Adrenal gland (tissue), 5 donors: ENCODE data around the gene PIP5KL1.

Experiments
- CTCF ChIP-seq, 6 experiments: fragments of 450-650 bp in 4 of 6; fragments of 200-600 bp in 2 of 6; sonication (generic) in 1 of 6; IDR thresholded peaks; 1 replicate in 5 of 6; 2 replicates in 1 of 6; pipeline versions ENCODE4 v1.5.1 to v1.8.0; 2016 to 2021; ENCODE audit warnings: antibody characterized with exemption in 6 of 6, mild to moderate bottlenecking in 2 of 6, moderate library complexity in 1 of 6
- POLR2A ChIP-seq, 2 donors: fragments of 450-650 bp; IDR thresholded peaks; one replicate each; pipeline ENCODE4 v1.6.1; 2017; ENCODE audit warnings: antibody characterized with exemption in 2 of 2, mild to moderate bottlenecking in 2 of 2, moderate library complexity in 1 of 2
- donor health status: DM: no; HTN: no; CAD: no.

- no peak for TF ChIP-seq POLR2A (IDR thresholded peaks at IDR 0.05)
- TF ChIP-seq CTCF (IDR thresholded peaks at IDR 0.05): no peak
Measured at GRCh38 chr9:127895811-127896210, 34.8 kb downstream of the PIP5KL1 start.
